Body of pancreas (tissue), 4 donors: ENCODE data around the gene ACOX1.

Experiments
- CTCF ChIP-seq, 7 experiments: fragments of 450-650 bp in 4 of 7; fragments of 200-600 bp in 3 of 7; sonication (generic) in 3 of 7; IDR thresholded peaks; one replicate each; pipeline ENCODE4 v1.5.1; 2016 to 2019; ENCODE audit warnings: antibody characterized with exemption in 7 of 7
- POLR2A ChIP-seq, 3 donors: fragments of 450-650 bp; IDR thresholded peaks; one replicate each; pipeline ENCODE4 v1.6.1; 2016; ENCODE audit warnings: antibody characterized with exemption in 3 of 3, mild to moderate bottlenecking in 2 of 3

- TF ChIP-seq CTCF (IDR thresholded peaks at IDR 0.05), result no peak
- TF ChIP-seq POLR2A (IDR thresholded peaks at IDR 0.05), result no peak
Measured at GRCh38 chr17:76023900-76024237, 44.9 kb upstream of the ACOX1 start.
